Ishikawa (cell line): Measurements from ENCODE around the gene CD101.

ENCODE experiments used
- EP300 ChIP-seq: IDR thresholded peaks from 2 replicates; pipeline ENCODE4 v1.6.1; 2012; ENCODE audit warnings: borderline replicate concordance
- REST ChIP-seq: IDR thresholded peaks from 2 replicates; pipeline ENCODE4 v1.6.1; 2012; ENCODE audit warnings: low read depth, mild to moderate bottlenecking

DNA sequence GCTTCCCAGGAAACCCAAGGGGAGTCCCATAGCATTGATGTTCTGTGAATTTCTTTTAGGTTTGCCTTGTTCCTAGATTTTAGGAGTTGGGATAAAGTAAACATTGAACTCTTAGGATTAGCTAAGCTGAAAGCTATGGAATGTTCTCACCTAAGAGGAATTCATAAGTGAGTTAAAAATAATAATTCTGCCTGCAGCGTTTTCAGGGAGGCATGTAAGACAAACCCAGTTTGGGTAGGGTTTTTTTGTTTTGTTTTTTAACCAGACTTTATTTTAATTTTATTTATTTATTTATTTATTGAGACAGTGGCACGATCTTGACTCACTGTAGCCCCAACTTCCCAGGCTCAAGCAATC, 28.9 kb upstream of the CD101 start:
- TF ChIP-seq REST (no peak), EP300 (no peak)
